Left lung (tissue), 10 donors: ENCODE data around the gene DLL4. TPM values are rescaled to one million over a fixed set of nuclear protein-coding genes. Genes with fewer than 3 reads are reported as not detected.

ENCODE experiments used
- ATAC-seq: fragments of 200-7000 bp; cut with Tn5 transposase; one replicate; pipeline ENCODE4 v1.9.1; 2020; ENCODE audit warnings: moderate library complexity
- DNase-seq, 4 donors: peaks; one replicate each; pipeline ENCODE4 v3.0.0-alpha.2; 2013 to 2020
- H3K27ac ChIP-seq, 2 donors: fragments of 200-600 bp; sonication (generic) in 1 of 2; one replicate each; pipeline versions ENCODE4 v1.5.0 to v1.8.0; 2020 to 2021
- H3K27me3 ChIP-seq, 2 donors: fragments of 200-600 bp; sonication (generic) in 1 of 2; one replicate each; pipeline versions ENCODE4 v1.5.0 to v1.8.0; 2020 to 2021
- H3K36me3 ChIP-seq, 2 donors: fragments of 200-600 bp; sonication (generic) in 1 of 2; one replicate each; pipeline versions ENCODE4 v1.5.0 to v1.8.0; 2020 to 2021
- H3K4me1 ChIP-seq, 2 donors: fragments of 200-600 bp; one replicate each; pipeline ENCODE4 v1.8.0; 2021
- H3K4me3 ChIP-seq, 2 donors: fragments of 200-600 bp; sonication (generic) in 1 of 2; one replicate each; pipeline versions ENCODE4 v1.5.0 to v1.8.0; 2020 to 2021; ENCODE audit warnings: mild to moderate bottlenecking in 1 of 2
- H3K9me3 ChIP-seq, 2 donors: fragments of 200-600 bp; sonication (generic) in 1 of 2; one replicate each; pipeline versions ENCODE4 v1.5.0 to v1.8.0; 2020 to 2021
- intact Hi-C, 2 donors: fragments of 100-400 bp; cut with DNase I; formaldehyde crosslinking; loops; one replicate each; pipeline versions ENCODE4 v1.11.2 to v1.14.2; 2022
- polyA plus RNA-seq, 6 donors: library from polyadenylated mRNA; unstranded; fragments of 120-200 nt; gene quantifications; one replicate each; pipeline ENCODE4 v1.2.1, GENCODE V29; 2013; ENCODE audit not compliant: insufficient read length in 6 of 6
- total RNA-seq, 2 donors: library from RNA; stranded (reverse); fragmentation: NEBNext Ultra II Directional; extraction: Animal tissue kit (Norgen Biotek cat#: 25700); gene quantifications; one replicate each; pipeline ENCODE4 v1.2.1, GENCODE V29; 2021
- TF ChIP-seq, protein P1 (sequence below), 2 donors: fragments of 200-600 bp; sonication (generic) in 1 of 2; IDR thresholded peaks; one replicate each; pipeline versions ENCODE4 v1.5.0 to v1.8.0; 2021; ENCODE audit warnings: antibody characterized with exemption in 2 of 2
- donor health status: DM: no; HTN: yes; CAD: no.
- donor health status: DM: no; HTN: no; CAD: no.

The DLL4 gene
- total and polyA plus RNA-seq, 8 donors, result 10.4 to 23.7 (median 18.7) TPM

DNA sequence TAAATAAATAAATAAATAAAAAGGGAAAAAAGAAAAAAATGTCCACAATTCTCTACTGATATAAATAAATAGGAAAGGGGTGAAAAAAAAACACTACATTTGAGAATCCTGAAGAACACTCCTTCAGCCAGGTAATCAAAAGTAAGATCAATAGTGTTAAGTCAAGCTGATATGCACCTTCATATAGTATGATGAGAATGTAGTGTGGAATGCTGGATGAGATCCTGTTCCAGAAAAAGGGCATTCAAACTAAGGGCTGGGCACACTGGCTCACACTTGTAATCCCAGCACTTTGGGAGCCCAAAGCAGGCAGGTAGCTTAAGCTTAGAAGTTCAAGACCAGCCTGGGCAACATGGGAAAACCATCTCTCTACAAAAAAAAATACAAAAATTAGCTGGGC lies 40.0 kb upstream of the DLL4 start:
- DNase-seq, result no peak
- TF ChIP-seq, protein P1, sequence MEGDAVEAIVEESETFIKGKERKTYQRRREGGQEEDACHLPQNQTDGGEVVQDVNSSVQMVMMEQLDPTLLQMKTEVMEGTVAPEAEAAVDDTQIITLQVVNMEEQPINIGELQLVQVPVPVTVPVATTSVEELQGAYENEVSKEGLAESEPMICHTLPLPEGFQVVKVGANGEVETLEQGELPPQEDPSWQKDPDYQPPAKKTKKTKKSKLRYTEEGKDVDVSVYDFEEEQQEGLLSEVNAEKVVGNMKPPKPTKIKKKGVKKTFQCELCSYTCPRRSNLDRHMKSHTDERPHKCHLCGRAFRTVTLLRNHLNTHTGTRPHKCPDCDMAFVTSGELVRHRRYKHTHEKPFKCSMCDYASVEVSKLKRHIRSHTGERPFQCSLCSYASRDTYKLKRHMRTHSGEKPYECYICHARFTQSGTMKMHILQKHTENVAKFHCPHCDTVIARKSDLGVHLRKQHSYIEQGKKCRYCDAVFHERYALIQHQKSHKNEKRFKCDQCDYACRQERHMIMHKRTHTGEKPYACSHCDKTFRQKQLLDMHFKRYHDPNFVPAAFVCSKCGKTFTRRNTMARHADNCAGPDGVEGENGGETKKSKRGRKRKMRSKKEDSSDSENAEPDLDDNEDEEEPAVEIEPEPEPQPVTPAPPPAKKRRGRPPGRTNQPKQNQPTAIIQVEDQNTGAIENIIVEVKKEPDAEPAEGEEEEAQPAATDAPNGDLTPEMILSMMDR (IDR thresholded peaks at IDR 0.05), result no peak
- intact Hi-C loops, result no loop called here
- no peaks in the 10 kb centered on the region for H3K27me3 ChIP-seq
- no peaks in the 10 kb centered on the region for H3K9me3 ChIP-seq
- peaks cover 0 to 21% of the 10 kb centered on the region in 2 donors for H3K4me1 ChIP-seq
- no peak overlapping the region for H3K4me3 ChIP-seq
- no peak for ATAC-seq
- H3K36me3 ChIP-seq, result no peaks in the 10 kb centered on the region
- no peak overlapping the region for H3K27ac ChIP-seq

DNA sequence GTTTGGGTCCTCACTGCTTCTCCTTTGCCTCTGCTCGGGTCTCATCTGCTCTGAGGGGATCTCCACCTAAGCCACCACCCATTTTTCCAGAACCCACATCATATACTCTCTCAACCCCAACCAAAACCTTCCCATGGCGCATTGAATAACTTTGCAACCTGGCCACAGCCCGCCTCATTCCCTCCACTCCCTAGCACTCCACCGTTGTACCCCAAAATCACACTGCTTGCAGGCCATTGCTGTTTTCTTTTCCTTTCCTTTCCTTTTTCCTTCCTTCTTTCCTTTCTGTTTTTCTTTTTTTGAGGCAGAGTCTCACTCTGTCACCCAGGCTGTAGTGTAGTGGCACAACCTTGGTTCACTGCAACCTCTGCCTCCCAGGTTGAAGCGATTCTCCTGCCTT lies 38.0 kb upstream of the DLL4 start:
- Histone ChIP-seq H3K36me3 (peaks cover 0 to 3% of the 10 kb centered on the region in 2 donors), H3K9me3 (no peaks in the 10 kb centered on the region), H3K4me1 (peaks cover 5 to 33% of the 10 kb centered on the region in 2 donors), H3K27me3 (no peaks in the 10 kb centered on the region), H3K4me3 (no peak overlapping the region), H3K27ac (no peak overlapping the region)
- no peak for ATAC-seq
- intact Hi-C loops, result loop anchor here in 1 of 2 donors (5.0 kb wide), 1 partner anchor 214 kb away; no protein-coding TSS in a partner anchor
- DNase-seq, result no peak
- TF ChIP-seq, protein P1 (IDR thresholded peaks at IDR 0.05), result no peak

- peaks cover 0 to 11% of the 10 kb centered on the region in 2 donors for H3K36me3 ChIP-seq
- peaks cover 5 to 39% of the 10 kb centered on the region in 2 donors for H3K4me1 ChIP-seq
- no peaks in the 10 kb centered on the region for H3K27me3 ChIP-seq
- no peak overlapping the region for H3K27ac ChIP-seq
- intact Hi-C loops, result loop anchor here in 1 of 2 donors (5.0 kb wide), 1 partner anchor 215 kb away; no protein-coding TSS in a partner anchor
- TF ChIP-seq, protein P1 (IDR thresholded peaks at IDR 0.05), result peak; percentile 58 to 72
- no peaks in the 10 kb centered on the region for H3K9me3 ChIP-seq
- no peak overlapping the region for H3K4me3 ChIP-seq
- DNase-seq (peak in 1 of 4 donors; percentile 48), ATAC-seq (peak; percentile 23)
Observed at GRCh38 chr15:40891810-40892446, 37.2 kb upstream of the DLL4 start.

DNA sequence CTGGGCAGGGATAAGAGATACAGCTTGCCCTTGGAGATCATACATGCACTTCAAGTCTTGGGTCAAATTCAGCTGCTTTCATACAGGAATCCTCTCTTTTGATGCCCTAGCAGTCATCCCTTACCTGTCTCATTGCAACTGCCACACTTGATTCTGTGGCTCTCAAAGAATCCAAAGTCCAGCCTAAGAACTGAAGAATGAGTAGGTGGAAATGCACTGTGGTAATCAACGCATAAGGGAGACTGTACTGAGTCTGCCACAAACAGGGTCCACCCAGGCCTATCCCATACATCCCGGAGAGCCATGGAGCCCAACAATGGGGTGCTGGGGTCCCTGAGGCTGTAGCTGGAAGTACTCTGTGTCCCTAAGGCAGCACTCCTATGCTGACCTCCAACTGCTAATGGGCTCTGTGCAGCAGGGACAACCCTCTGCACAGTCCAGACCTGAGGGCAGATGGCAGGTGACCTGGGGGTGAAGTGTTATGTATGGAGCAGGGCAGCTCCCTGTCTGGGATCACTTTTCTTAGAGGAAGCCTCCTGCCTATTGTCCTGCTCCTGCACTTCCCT lies 36.6 kb upstream of the DLL4 start:
- Histone ChIP-seq H3K9me3 (no peaks in the 10 kb centered on the region), H3K4me3 (no peak overlapping the region), H3K36me3 (peaks cover 0 to 17% of the 10 kb centered on the region in 2 donors), H3K27ac (no peak overlapping the region), H3K27me3 (no peaks in the 10 kb centered on the region), H3K4me1 (peaks cover 5 to 43% of the 10 kb centered on the region in 2 donors)
- ATAC-seq, result no peak
- TF ChIP-seq, protein P1 (IDR thresholded peaks at IDR 0.05), result no peak
- no peak for DNase-seq
- intact Hi-C loops, result loop anchor here in 1 of 2 donors (5.0 kb wide), 1 partner anchor 215 kb away; no protein-coding TSS in a partner anchor

- Histone ChIP-seq H3K36me3 (peaks cover 0 to 23% of the 10 kb centered on the region in 2 donors), H3K27ac (no peak overlapping the region), H3K27me3 (no peaks in the 10 kb centered on the region), H3K9me3 (no peaks in the 10 kb centered on the region), H3K4me1 (peaks cover 5 to 43% of the 10 kb centered on the region in 2 donors), H3K4me3 (no peak overlapping the region)
- DNase-seq (peak in 1 of 4 donors; percentile 85), ATAC-seq (no peak)
- TF ChIP-seq, protein P1 (IDR thresholded peaks at IDR 0.05), result no peak
- intact Hi-C loops, result loop anchor here in 1 of 2 donors (5.0 kb wide), 1 partner anchor 216 kb away; no protein-coding TSS in a partner anchor
Observed at GRCh38 chr15:40893019-40893670, 36.0 kb upstream of the DLL4 start.
